CD4-positive, CD25-positive, alpha-beta regulatory T cell (primary cell): Measurements from ENCODE around the gene NTM. TPM values are rescaled to one million over a fixed set of nuclear protein-coding genes. Genes with fewer than 3 reads are reported as not detected.

Experiments
- ATAC-seq, 2 donors: fragments of 150-1000 bp; cut with Tn5 transposase; one replicate each; pipeline ENCODE4 v1.10.0; 2021; ENCODE audit warnings: low read depth in 2 of 2, moderate number of reproducible peaks in 2 of 2, moderate library complexity in 1 of 2
- DNase-seq, 3 donors: peaks; one replicate each; pipeline versions ENCODE4 v3.0.0 to v3.0.0-alpha.2; 2012 to 2022; ENCODE audit warnings: mixed read lengths in 1 of 3
- H3K27ac ChIP-seq: one replicate; pipeline ENCODE4 v1.7.0; 2013; ENCODE audit warnings: mild to moderate bottlenecking, low read length; ENCODE audit not compliant: insufficient read depth, poor library complexity, severe bottlenecking
- H3K27me3 ChIP-seq: one replicate; pipeline ENCODE4 v1.7.0; 2013; ENCODE audit warnings: low read length; ENCODE audit not compliant: control insufficient read depth, insufficient read depth
- H3K36me3 ChIP-seq: one replicate; pipeline ENCODE4 v1.7.0; 2013; ENCODE audit warnings: mild to moderate bottlenecking, low read length, moderate library complexity; ENCODE audit not compliant: control insufficient read depth, insufficient read depth
- H3K4me1 ChIP-seq: 2 replicates; pipeline ENCODE4 v1.7.0; 2013; ENCODE audit warnings: mild to moderate bottlenecking, low read length; ENCODE audit not compliant: insufficient read depth, control insufficient read depth, poor library complexity, severe bottlenecking
- H3K4me3 ChIP-seq: one replicate; pipeline ENCODE4 v1.7.0; 2013; ENCODE audit warnings: low read depth, mild to moderate bottlenecking, low read length, moderate library complexity
- H3K9me3 ChIP-seq, 2 experiments: 1 replicate in 1 of 2; 2 replicates in 1 of 2; pipeline ENCODE4 v1.7.0; 2013; ENCODE audit warnings: low read length in 2 of 2, mild to moderate bottlenecking in 1 of 2, moderate library complexity in 1 of 2; ENCODE audit not compliant: control insufficient read depth in 2 of 2
- H3K27ac Mint-ChIP-seq, 3 donors: one replicate each; pipeline ENCODE4 v1.8.0; 2020 to 2022; ENCODE audit warnings: mild to moderate bottlenecking in 3 of 3, mixed read lengths in 3 of 3, moderate library complexity in 2 of 3
- H3K27me3 Mint-ChIP-seq: one replicate; pipeline ENCODE4 v1.8.0; 2022; ENCODE audit warnings: mild to moderate bottlenecking, mixed read lengths
- H3K36me3 Mint-ChIP-seq: one replicate; pipeline ENCODE4 v1.8.0; 2020; ENCODE audit warnings: mixed read lengths
- H3K4me1 Mint-ChIP-seq, 4 donors: one replicate each; pipeline ENCODE4 v1.8.0; 2020 to 2022; ENCODE audit warnings: mixed read lengths in 4 of 4, mild to moderate bottlenecking in 1 of 4
- H3K4me3 Mint-ChIP-seq, 4 donors: one replicate each; pipeline ENCODE4 v1.8.0; 2020 to 2022; ENCODE audit warnings: mild to moderate bottlenecking in 4 of 4, mixed read lengths in 4 of 4, moderate library complexity in 3 of 4
- H3K9me3 Mint-ChIP-seq, 7 donors: one replicate each; pipeline ENCODE4 v1.8.0; 2020 to 2022; ENCODE audit warnings: mixed read lengths in 7 of 7, mild to moderate bottlenecking in 3 of 7, moderate library complexity in 2 of 7
- polyA plus RNA-seq, 4 donors: library from polyadenylated mRNA; unstranded; fragments of 300-500 nt; fragmentation: Illumina TruSeq; gene quantifications; one replicate each; pipeline ENCODE4 v1.2.3, GENCODE V29; 2021
- total RNA-seq: library from RNA; stranded (reverse); gene quantifications from one replicate; pipeline ENCODE4 v1.2.3, GENCODE V29; 2022

NTM gene
- total and polyA plus RNA-seq, 5 donors from 2014 or later: 1.3 TPM; not detected in 4

DNA sequence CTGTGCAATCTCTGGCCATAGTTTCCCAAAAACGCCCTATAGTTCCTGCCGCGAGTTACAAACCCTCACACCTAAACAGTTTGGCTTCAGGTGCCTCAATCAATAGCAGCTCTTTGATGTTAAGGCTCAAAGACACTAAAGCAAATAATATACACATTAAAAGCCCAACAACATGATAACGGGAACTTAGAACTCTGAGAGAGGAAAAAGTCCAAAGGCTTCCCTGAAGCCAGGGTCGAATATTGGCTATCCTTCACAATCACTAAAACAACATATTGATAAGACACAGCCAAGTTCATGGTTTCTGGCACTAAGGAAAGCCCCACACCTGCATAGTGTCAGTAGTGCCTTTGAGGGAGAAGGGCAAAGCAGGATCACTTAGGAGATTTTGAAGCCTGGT is 54.9 kb downstream of the NTM start:
- H3K27ac Mint-ChIP-seq: no peak overlapping the region
- Histone ChIP-seq H3K36me3 (no peaks in the 10 kb centered on the region), H3K4me3 (no peak overlapping the region), H3K27ac (no peak overlapping the region), H3K9me3 (no peaks in the 10 kb centered on the region), H3K27me3 (no peaks in the 10 kb centered on the region), H3K4me1 (no peaks in the 10 kb centered on the region)
- DNase-seq: no peak
- H3K27me3 Mint-ChIP-seq: no peaks in the 10 kb centered on the region
- H3K4me1 Mint-ChIP-seq: no peaks in the 10 kb centered on the region
- no peak for ATAC-seq
- H3K36me3 Mint-ChIP-seq: no peaks in the 10 kb centered on the region
- H3K4me3 Mint-ChIP-seq: no peak overlapping the region
- H3K9me3 Mint-ChIP-seq: peaks cover 0 to 5% (median 0%) of the 10 kb centered on the region in 7 donors

DNA sequence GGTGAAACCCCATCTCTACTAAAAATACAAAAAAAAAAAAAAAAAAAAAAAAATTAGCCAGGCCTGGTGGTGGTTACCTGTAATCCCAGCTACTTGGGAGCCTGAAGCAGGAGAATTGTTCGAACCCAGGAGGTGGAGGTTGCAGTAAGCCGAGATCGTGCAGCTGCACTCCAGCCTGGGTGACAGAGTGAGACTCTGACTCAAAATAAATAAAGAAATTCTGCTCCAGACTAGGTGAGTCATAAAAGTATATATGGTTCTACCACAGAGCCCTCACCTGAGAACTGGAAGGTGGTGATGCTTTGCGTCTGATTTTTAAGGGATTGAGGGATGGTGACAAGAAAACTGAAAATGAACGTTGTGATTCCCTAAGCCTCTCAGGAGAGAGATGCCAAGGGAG is 58.4 kb downstream of the NTM start:
- no peaks in the 10 kb centered on the region for H3K36me3 ChIP-seq
- H3K27ac ChIP-seq: no peak overlapping the region
- ATAC-seq: no peak
- Mint-ChIP-seq H3K36me3 (no peaks in the 10 kb centered on the region), H3K27me3 (no peaks in the 10 kb centered on the region), H3K4me3 (no peak overlapping the region), H3K9me3 (peaks cover 0 to 5% (median 0%) of the 10 kb centered on the region in 7 donors), H3K27ac (no peak overlapping the region), H3K4me1 (no peaks in the 10 kb centered on the region)
- H3K9me3 ChIP-seq: no peaks in the 10 kb centered on the region
- H3K4me1 ChIP-seq: no peaks in the 10 kb centered on the region
- no peaks in the 10 kb centered on the region for H3K27me3 ChIP-seq
- H3K4me3 ChIP-seq: no peak overlapping the region
- DNase-seq: no peak

DNA sequence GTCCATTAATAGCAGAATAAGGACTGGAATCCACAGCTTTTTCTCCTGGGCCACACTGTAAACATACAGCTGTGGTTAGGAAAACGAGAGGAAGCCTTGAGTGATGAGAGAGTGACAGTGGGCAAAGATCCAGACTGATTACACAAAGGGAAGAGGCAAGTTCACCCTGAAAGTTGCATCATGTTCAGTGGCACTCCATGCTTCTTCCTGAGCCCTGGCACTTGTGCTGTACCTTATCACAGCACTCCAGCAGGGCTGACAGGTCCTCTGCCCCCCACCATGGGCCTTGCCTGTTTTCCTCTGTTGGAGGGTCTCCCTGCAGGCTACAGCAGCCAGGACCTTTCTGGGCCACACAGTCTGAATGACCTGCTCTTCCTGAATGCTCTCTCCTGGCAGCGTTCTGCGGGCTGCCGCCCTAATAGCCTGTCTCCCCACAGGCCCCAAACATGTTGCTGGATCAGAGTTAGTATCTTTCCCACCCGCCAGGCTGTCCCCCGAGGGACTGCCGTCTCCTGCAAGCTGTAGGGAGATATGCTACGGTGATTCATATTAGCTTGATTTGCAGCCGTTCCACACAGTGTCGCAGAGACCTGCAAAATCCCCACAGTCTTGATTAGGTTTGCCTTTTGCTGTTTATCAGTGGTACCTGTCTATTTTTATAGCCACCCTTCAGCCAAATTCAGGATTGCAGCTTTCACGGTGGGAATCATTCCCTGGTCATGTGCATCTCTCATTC is 60.2 kb downstream of the NTM start:
- H3K27me3 Mint-ChIP-seq: no peaks in the 10 kb centered on the region
- no peak for DNase-seq
- H3K4me1 Mint-ChIP-seq: no peaks in the 10 kb centered on the region
- H3K36me3 Mint-ChIP-seq: no peaks in the 10 kb centered on the region
- no peak overlapping the region for H3K27ac Mint-ChIP-seq
- no peak for ATAC-seq
- Histone ChIP-seq H3K4me3 (no peak overlapping the region), H3K36me3 (no peaks in the 10 kb centered on the region), H3K27ac (no peak overlapping the region), H3K9me3 (no peaks in the 10 kb centered on the region), H3K4me1 (no peaks in the 10 kb centered on the region), H3K27me3 (no peaks in the 10 kb centered on the region)
- H3K4me3 Mint-ChIP-seq: no peak overlapping the region
- H3K9me3 Mint-ChIP-seq: peaks cover 0 to 10% (median 1%) of the 10 kb centered on the region in 7 donors

- H3K4me3 Mint-ChIP-seq: no peak overlapping the region
- H3K9me3 ChIP-seq: no peaks in the 10 kb centered on the region
- no peak for ATAC-seq
Measured at GRCh38 chr11:131441051-131441810, 70.8 kb downstream of the NTM start.

GRCh38 chr11:131446590-131447275 is 76.3 kb downstream of the NTM start:
- Mint-ChIP-seq H3K36me3 (no peaks in the 10 kb centered on the region), H3K4me1 (peaks cover 0 to 2% (median 0%) of the 10 kb centered on the region in 4 donors), H3K9me3 (peaks cover 0 to 6% (median 2%) of the 10 kb centered on the region in 7 donors), H3K4me3 (no peak overlapping the region), H3K27me3 (no peaks in the 10 kb centered on the region), H3K27ac (no peak overlapping the region)
- DNase-seq: no peak
- Histone ChIP-seq H3K36me3 (no peaks in the 10 kb centered on the region), H3K4me1 (no peaks in the 10 kb centered on the region), H3K9me3 (no peaks in the 10 kb centered on the region), H3K4me3 (no peak overlapping the region), H3K27ac (no peak overlapping the region), H3K27me3 (no peaks in the 10 kb centered on the region)
- ATAC-seq: no peak

More at GRCh38 chr11:131441051-131441810, 70.8 kb downstream of the NTM start:
- no peaks in the 10 kb centered on the region for H3K27me3 ChIP-seq
- H3K4me3 ChIP-seq: no peak overlapping the region
- H3K27ac ChIP-seq: no peak overlapping the region
- Mint-ChIP-seq H3K27ac (no peak overlapping the region), H3K4me1 (no peaks in the 10 kb centered on the region), H3K9me3 (peaks cover 1 to 11% (median 4%) of the 10 kb centered on the region in 7 donors), H3K36me3 (no peaks in the 10 kb centered on the region), H3K27me3 (no peaks in the 10 kb centered on the region)
- H3K4me1 ChIP-seq: no peaks in the 10 kb centered on the region
- DNase-seq: no peak
- no peaks in the 10 kb centered on the region for H3K36me3 ChIP-seq

GRCh38 chr11:131447277-131447815 is 76.9 kb downstream of the NTM start:
- H3K36me3 Mint-ChIP-seq: no peaks in the 10 kb centered on the region
- Histone ChIP-seq H3K4me3 (no peak overlapping the region), H3K27me3 (no peaks in the 10 kb centered on the region), H3K4me1 (no peaks in the 10 kb centered on the region), H3K27ac (no peak overlapping the region), H3K36me3 (no peaks in the 10 kb centered on the region), H3K9me3 (no peaks in the 10 kb centered on the region)
- DNase-seq: no peak
- no peak for ATAC-seq
- peaks cover 0 to 6% (median 2%) of the 10 kb centered on the region in 7 donors for H3K9me3 Mint-ChIP-seq
- H3K27ac Mint-ChIP-seq: no peak overlapping the region
- peaks cover 0 to 2% (median 0%) of the 10 kb centered on the region in 4 donors for H3K4me1 Mint-ChIP-seq
- H3K4me3 Mint-ChIP-seq: no peak overlapping the region
- no peaks in the 10 kb centered on the region for H3K27me3 Mint-ChIP-seq

GRCh38 chr11:131447898-131448297 is 77.5 kb downstream of the NTM start:
- no peaks in the 10 kb centered on the region for H3K27me3 ChIP-seq
- no peak overlapping the region for H3K4me3 ChIP-seq
- Mint-ChIP-seq H3K36me3 (no peaks in the 10 kb centered on the region), H3K4me1 (peaks cover 0 to 2% (median 0%) of the 10 kb centered on the region in 4 donors), H3K4me3 (no peak overlapping the region), H3K9me3 (peaks cover 0 to 6% (median 2%) of the 10 kb centered on the region in 7 donors), H3K27me3 (no peaks in the 10 kb centered on the region), H3K27ac (no peak overlapping the region)
- no peak for DNase-seq
- H3K27ac ChIP-seq: no peak overlapping the region
- H3K36me3 ChIP-seq: no peaks in the 10 kb centered on the region
- H3K4me1 ChIP-seq: no peaks in the 10 kb centered on the region
- no peaks in the 10 kb centered on the region for H3K9me3 ChIP-seq
- ATAC-seq: no peak
